Right lobe of liver (tissue), 4 donors: ENCODE data around the gene UNC79.

Experiments
- POLR2A ChIP-seq: fragments of 450-650 bp; IDR thresholded peaks from one replicate; pipeline ENCODE4 v1.6.1; 2017; ENCODE audit warnings: antibody characterized with exemption, mild to moderate bottlenecking
- TF ChIP-seq, protein P1 (sequence below), 4 donors: fragments of 200-600 bp in 3 of 4; fragments of 450-650 bp in 1 of 4; IDR thresholded peaks; one replicate each; pipeline versions ENCODE4 v1.5.1 to v1.8.0; 2016 to 2022; ENCODE audit warnings: antibody characterized with exemption in 4 of 4, mild to moderate bottlenecking in 2 of 4
- donor health status: DM: no; HTN: no; CAD: no.
- donor health status: DM: no; HTN: no; CAD: no.
- donor health status: DM: no; HTN: yes; CAD: no.

DNA sequence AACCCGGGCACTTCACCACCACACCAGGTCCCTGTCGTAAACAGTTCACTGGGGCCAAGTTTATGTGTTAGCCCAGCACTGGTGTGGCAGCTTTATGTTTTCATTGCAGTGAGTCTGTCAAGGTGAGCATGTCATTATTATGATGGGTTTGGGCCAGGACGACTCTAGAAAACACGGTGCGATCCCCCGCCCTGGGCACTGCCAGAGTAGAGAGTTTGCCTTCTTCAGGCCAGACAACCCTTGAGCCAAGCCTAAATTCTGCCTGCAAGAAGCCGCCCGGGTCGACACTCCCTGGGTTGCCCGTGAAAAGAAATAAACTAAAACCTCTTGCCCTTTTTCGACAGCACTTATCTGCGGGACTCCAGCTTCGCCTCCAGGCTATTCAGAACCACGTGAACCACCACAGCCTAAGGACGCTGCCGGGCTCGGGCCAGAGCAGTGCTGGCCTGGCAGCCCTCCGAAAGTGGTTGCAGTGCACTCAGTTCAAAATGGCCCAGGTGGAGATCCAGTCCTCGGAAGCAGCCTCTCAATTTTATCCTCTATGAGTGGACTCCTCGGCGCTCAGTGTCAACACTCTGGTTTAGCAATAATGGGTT, 275.7 kb downstream of the UNC79 start:
- TF ChIP-seq, protein P1, sequence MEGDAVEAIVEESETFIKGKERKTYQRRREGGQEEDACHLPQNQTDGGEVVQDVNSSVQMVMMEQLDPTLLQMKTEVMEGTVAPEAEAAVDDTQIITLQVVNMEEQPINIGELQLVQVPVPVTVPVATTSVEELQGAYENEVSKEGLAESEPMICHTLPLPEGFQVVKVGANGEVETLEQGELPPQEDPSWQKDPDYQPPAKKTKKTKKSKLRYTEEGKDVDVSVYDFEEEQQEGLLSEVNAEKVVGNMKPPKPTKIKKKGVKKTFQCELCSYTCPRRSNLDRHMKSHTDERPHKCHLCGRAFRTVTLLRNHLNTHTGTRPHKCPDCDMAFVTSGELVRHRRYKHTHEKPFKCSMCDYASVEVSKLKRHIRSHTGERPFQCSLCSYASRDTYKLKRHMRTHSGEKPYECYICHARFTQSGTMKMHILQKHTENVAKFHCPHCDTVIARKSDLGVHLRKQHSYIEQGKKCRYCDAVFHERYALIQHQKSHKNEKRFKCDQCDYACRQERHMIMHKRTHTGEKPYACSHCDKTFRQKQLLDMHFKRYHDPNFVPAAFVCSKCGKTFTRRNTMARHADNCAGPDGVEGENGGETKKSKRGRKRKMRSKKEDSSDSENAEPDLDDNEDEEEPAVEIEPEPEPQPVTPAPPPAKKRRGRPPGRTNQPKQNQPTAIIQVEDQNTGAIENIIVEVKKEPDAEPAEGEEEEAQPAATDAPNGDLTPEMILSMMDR (IDR thresholded peaks at IDR 0.05): no peak
- TF ChIP-seq POLR2A: no peak
